Natural killer cell (primary cell): ENCODE measurements around the gene SEPTIN3. TPM values are rescaled to one million over a fixed set of nuclear protein-coding genes. Genes with fewer than 3 reads are reported as not detected.

ENCODE experiments used
- ATAC-seq, 3 donors: fragments of 150-1000 bp in 2 of 3; fragments of 200-7000 bp in 1 of 3; cut with Tn5 transposase; 1 replicate in 1 of 3; 2 replicates in 2 of 3; pipeline ENCODE4 v1.10.0; 2021; ENCODE audit warnings: mild to moderate bottlenecking in 2 of 3, moderate library complexity in 2 of 3
- DNase-seq, 2 donors: peaks; one replicate each; pipeline versions ENCODE4 v3.0.0 to v3.0.0-alpha.2; 2013 to 2021; ENCODE audit warnings: mixed read lengths in 1 of 2
- H3K27ac ChIP-seq: one replicate; pipeline ENCODE4 v1.5.1; 2013; ENCODE audit warnings: mild to moderate bottlenecking, low read length
- H3K27me3 ChIP-seq: one replicate; pipeline ENCODE4 v1.6.1; 2013; ENCODE audit warnings: low read length; ENCODE audit not compliant: control insufficient read depth, insufficient read depth
- H3K36me3 ChIP-seq: one replicate; pipeline ENCODE4 v1.6.1; 2013; ENCODE audit warnings: low read length; ENCODE audit not compliant: control insufficient read depth, insufficient read depth
- H3K4me1 ChIP-seq: one replicate; pipeline ENCODE4 v1.6.1; 2013; ENCODE audit warnings: low read length; ENCODE audit not compliant: control insufficient read depth, insufficient read depth
- H3K4me3 ChIP-seq: one replicate; pipeline ENCODE4 v1.5.1; 2013; ENCODE audit warnings: low read length
- H3K9me3 ChIP-seq: one replicate; pipeline ENCODE4 v1.6.1; 2013; ENCODE audit warnings: low read length; ENCODE audit not compliant: control insufficient read depth, insufficient read depth
- H3K27ac Mint-ChIP-seq, 2 donors: one replicate each; pipeline ENCODE4 v1.8.0; 2022; ENCODE audit warnings: mild to moderate bottlenecking in 2 of 2, mixed read lengths in 2 of 2, moderate library complexity in 1 of 2
- H3K27me3 Mint-ChIP-seq, 2 donors: one replicate each; pipeline ENCODE4 v1.8.0; 2022; ENCODE audit warnings: low read depth in 2 of 2, mixed read lengths in 2 of 2
- H3K36me3 Mint-ChIP-seq: one replicate; pipeline ENCODE4 v1.8.0; 2022; ENCODE audit warnings: mixed read lengths
- H3K4me1 Mint-ChIP-seq, 2 donors: one replicate each; pipeline ENCODE4 v1.8.0; 2022; ENCODE audit warnings: mixed read lengths in 2 of 2
- H3K4me3 Mint-ChIP-seq: one replicate; pipeline ENCODE4 v1.8.0; 2022; ENCODE audit warnings: mild to moderate bottlenecking, moderate library complexity, mixed read lengths
- H3K9me3 Mint-ChIP-seq, 2 donors: one replicate each; pipeline ENCODE4 v1.8.0; 2022; ENCODE audit warnings: mixed read lengths in 2 of 2
- CTCF ChIP-seq: fragments of 200-600 bp; IDR thresholded peaks from one replicate; pipeline ENCODE4 v1.8.0; 2022; ENCODE audit warnings: antibody characterized with exemption
- WGBS: methylation state at CpG from one replicate; pipeline ENCODE4 v1.1.7; 2013; ENCODE audit warnings: missing lambda C conversion rate; ENCODE audit not compliant: insufficient coverage; 5-methylcytosine and 5-hydroxymethylcytosine counted together
- intact Hi-C: fragments of 100-400 bp; cut with micrococcal nuclease; formaldehyde crosslinking; loops from one replicate; pipeline ENCODE4 v1.14.2; 2022
- total RNA-seq, 4 donors: library from RNA; stranded (reverse); fragments of 120-200 nt in 1 of 4; gene quantifications; one replicate each; pipeline versions ENCODE4 v1.2.3 to v1.2.4, GENCODE V29; 2013 to 2022

Gene SEPTIN3
- total RNA-seq, 3 donors from 2014 or later (not counting 1 experiment from before 2014, with no cell fraction given): 0.38 TPM; not detected in 2

DNA sequence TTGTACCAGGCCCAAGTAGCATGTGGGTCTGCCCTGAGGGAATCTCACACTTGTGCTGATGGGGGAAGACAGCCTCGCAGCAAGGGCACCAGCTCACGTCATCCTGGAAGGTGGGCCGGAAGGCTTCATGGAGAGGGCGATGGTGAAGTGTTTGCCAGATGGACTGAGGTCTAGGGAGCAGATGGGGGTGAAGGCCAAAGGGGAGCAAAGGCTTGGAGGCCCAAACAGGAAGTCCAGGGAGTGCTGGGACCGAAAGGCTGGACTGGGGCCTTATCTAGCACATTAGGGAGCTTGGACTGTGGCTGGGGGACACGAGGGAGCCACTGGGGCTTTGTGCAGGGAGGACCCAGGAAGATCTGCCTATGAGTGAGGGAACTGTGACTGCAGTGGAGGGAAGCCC, 41.4 kb upstream of the SEPTIN3 start:
- H3K9me3 Mint-ChIP-seq: no peaks in the 10 kb centered on the region
- H3K4me1 ChIP-seq: peaks cover 49% of the 10 kb centered on the region
- peaks cover 0 to 23% of the 10 kb centered on the region in 2 donors for H3K27me3 Mint-ChIP-seq
- H3K27ac ChIP-seq: peak overlapping the region; percentile 68
- 84% methylated on average over 6 of the region's 6 CpGs for WGBS
- peaks cover 5 to 7% of the 10 kb centered on the region in 2 donors for H3K4me1 Mint-ChIP-seq
- H3K27ac Mint-ChIP-seq: peak overlapping the region in 1 of 2 donors; percentile 22
- intact Hi-C loops: no loop called here
- H3K4me3 Mint-ChIP-seq: no peak overlapping the region
- DNase-seq (no peak), ATAC-seq (no peak)
- H3K36me3 Mint-ChIP-seq: no peaks in the 10 kb centered on the region
- no peaks in the 10 kb centered on the region for H3K9me3 ChIP-seq
- no peaks in the 10 kb centered on the region for H3K36me3 ChIP-seq
- no peak for TF ChIP-seq CTCF
- no peak overlapping the region for H3K4me3 ChIP-seq
- peaks cover 6% of the 10 kb centered on the region for H3K27me3 ChIP-seq

DNA sequence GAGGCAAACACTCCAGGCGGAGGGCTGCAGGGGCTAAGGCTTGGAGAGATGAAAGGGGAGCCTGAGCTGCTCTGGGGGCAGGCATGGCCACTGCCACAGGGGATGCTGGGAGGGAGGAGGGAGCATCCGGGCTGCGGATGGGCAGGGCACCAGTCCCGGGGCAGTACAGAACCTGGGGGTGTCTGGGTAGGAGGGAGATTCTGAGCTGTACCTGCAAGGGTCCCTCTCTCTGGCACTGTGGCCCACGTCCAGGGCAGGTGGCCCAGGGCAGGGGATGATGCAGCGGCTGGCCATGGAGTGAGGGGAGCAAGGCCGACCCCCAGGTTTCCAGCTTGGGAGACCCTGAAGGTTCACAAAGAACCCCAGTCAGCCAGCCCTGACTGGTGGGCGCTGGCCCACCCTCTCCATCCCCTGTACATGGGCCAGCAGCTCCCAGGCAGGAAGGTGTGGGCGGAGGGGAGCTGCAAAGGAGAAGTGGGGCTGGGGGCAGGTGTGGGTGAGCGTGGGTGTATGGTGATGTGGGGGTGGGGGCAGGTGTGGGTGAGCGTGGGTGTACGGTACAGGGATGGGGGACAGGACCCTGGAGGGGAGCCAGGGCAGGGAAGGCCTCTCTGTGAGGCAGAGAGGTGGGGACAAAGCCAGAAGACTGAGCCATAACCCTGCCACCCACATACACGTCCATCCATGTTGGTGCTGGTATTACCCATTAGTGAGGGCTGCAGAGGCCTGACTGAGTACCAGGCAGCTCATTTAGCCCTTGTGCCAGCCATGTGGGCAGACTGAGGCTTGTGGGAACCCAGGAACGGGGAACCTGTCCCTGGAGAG, 40.4 kb upstream of the SEPTIN3 start:
- intact Hi-C loops: no loop called here
- TF ChIP-seq CTCF: no peak
- H3K4me1 ChIP-seq: peaks cover 50% of the 10 kb centered on the region
- H3K36me3 ChIP-seq: no peaks in the 10 kb centered on the region
- H3K27me3 Mint-ChIP-seq: peaks cover 0 to 23% of the 10 kb centered on the region in 2 donors
- WGBS: 66% methylated on average over 14 of the region's 14 CpGs
- H3K36me3 Mint-ChIP-seq: no peaks in the 10 kb centered on the region
- peak overlapping the region; percentile 68 for H3K27ac ChIP-seq
- no peak overlapping the region for H3K4me3 Mint-ChIP-seq
- no peak overlapping the region for H3K4me3 ChIP-seq
- H3K27me3 ChIP-seq: peaks cover 6% of the 10 kb centered on the region
- ATAC-seq (no peak), DNase-seq (no peak)
- H3K9me3 ChIP-seq: no peaks in the 10 kb centered on the region
- H3K4me1 Mint-ChIP-seq: peaks cover 5 to 7% of the 10 kb centered on the region in 2 donors
- no peaks in the 10 kb centered on the region for H3K9me3 Mint-ChIP-seq
- no peak overlapping the region for H3K27ac Mint-ChIP-seq

GRCh38 chr22:41929418-41929810, 39.8 kb upstream of the SEPTIN3 start:
- DNase-seq: no peak

More at GRCh38 chr22:41929418-41929810, 39.8 kb upstream of the SEPTIN3 start:
- Mint-ChIP-seq H3K9me3 (no peaks in the 10 kb centered on the region), H3K27ac (no peak overlapping the region), H3K27me3 (peaks cover 0 to 23% of the 10 kb centered on the region in 2 donors), H3K36me3 (no peaks in the 10 kb centered on the region), H3K4me1 (peaks cover 5 to 7% of the 10 kb centered on the region in 2 donors), H3K4me3 (no peak overlapping the region)
- ATAC-seq: no peak
- Histone ChIP-seq H3K27me3 (peaks cover 6% of the 10 kb centered on the region), H3K4me1 (peaks cover 57% of the 10 kb centered on the region), H3K27ac (peak overlapping the region; percentile 68), H3K4me3 (no peak overlapping the region), H3K9me3 (no peaks in the 10 kb centered on the region), H3K36me3 (no peaks in the 10 kb centered on the region)
- 88% methylated on average over 8 of the region's 8 CpGs for WGBS
- TF ChIP-seq CTCF: no peak
- intact Hi-C loops: no loop called here
